HCT116 (cell line): ENCODE results near the gene NSMCE1. TPM values are rescaled to one million over a fixed set of nuclear protein-coding genes. Genes with fewer than 3 reads are reported as not detected.

Source experiments
- ATAC-seq: fragments of 200-7000 bp; cut with Tn5 transposase; 2 replicates; pipeline ENCODE4 v1.9.1; 2020; ENCODE audit warnings: mild to moderate bottlenecking, moderate library complexity
- BruUV-seq: library from RNA; stranded (reverse); fragments of 400-500 nt; replicated peaks from 2 replicates; lab custom pipeline; 2021; lab: Mats Ljungman, UMichigan
- CTCF ChIA-PET: fragments of 300-600 bp; sonication (Branson Sonifier 250); formaldehyde crosslinking; loops from one replicate; lab custom pipeline; 2021; ENCODE audit warnings: antibody characterized with exemption; lab: Charles Lee
- POLR2A ChIA-PET: fragments of 300-600, 350-600 bp; sonication (Branson Sonifier 250); formaldehyde crosslinking; loops from one replicate; lab custom pipeline; 2021; ENCODE audit warnings: antibody characterized with exemption; lab: Charles Lee
- RAD21 ChIA-PET, 2 experiments: fragments of 300-600 bp; sonication (Branson Sonifier 250); formaldehyde crosslinking; loops; one replicate each; lab custom pipeline; 2023; ENCODE audit warnings: low total read pairs in 2 of 2; ENCODE audit not compliant: uncharacterized antibody in 2 of 2, unreplicated experiment in 2 of 2, low non-redundant PET in 1 of 2; lab: Charles Lee
- DNase-seq: peaks from one replicate; pipeline ENCODE4 v3.0.0-alpha.2; 2010; ENCODE audit warnings: low read depth, low spot score
- H2AFZ ChIP-seq: fragments of 200-600 bp; shearing (Covaris generic), sonication (generic); 2 replicates; pipeline ENCODE4 v1.6.1; 2017; ENCODE audit warnings: low read depth, mixed run types, mixed read lengths, antibody characterized with exemption, low read length; ENCODE audit not compliant: poor library complexity, severe bottlenecking
- H3K27ac ChIP-seq: 2 replicates; pipeline ENCODE4 v1.5.1; 2012; ENCODE audit warnings: low read depth, low read length
- H3K27me3 ChIP-seq: fragments of 200-600 bp; sonication (generic); 2 replicates; pipeline ENCODE4 v1.6.1; 2016; ENCODE audit warnings: mixed run types, low read length, mixed read lengths; ENCODE audit not compliant: insufficient read depth
- H3K36me3 ChIP-seq, 2 experiments: fragments of 200-500 bp in 1 of 2; fragments of 200-600 bp in 1 of 2; sonication (Bioruptor generic) in 1 of 2; sonication (generic) in 1 of 2; 2 replicates each; pipeline versions ENCODE4 v1.5.1 to v1.6.1; 2014 to 2016; ENCODE audit warnings: low read length in 2 of 2, inconsistent platforms in 1 of 2, mixed read lengths in 1 of 2, mixed run types in 1 of 2; ENCODE audit not compliant: insufficient read depth in 2 of 2, control insufficient read depth in 1 of 2
- H3K4me1 ChIP-seq, 2 experiments: fragments of 200-600 bp in 1 of 2; sonication (generic) in 1 of 2; 2 replicates each; pipeline versions ENCODE4 v1.5.1 to v1.6.1; 2012 to 2017; ENCODE audit warnings: low read length in 2 of 2, inconsistent platforms in 1 of 2, mild to moderate bottlenecking in 1 of 2, mixed read lengths in 1 of 2, mixed run types in 1 of 2, moderate library complexity in 1 of 2; ENCODE audit not compliant: insufficient read depth in 2 of 2, control insufficient read depth in 1 of 2
- H3K4me2 ChIP-seq: fragments of 200-600 bp; sonication (generic); 2 replicates; pipeline ENCODE4 v1.6.1; 2017; ENCODE audit warnings: mixed run types, low read length, mixed read lengths
- H3K4me3 ChIP-seq, 2 experiments: fragments of 200-600 bp in 1 of 2; sonication (generic) in 1 of 2; replicated peaks in 1 of 2; 2 replicates each; pipeline ENCODE4 v1.5.1; 2011 to 2016; ENCODE audit warnings: low read length in 2 of 2, control low read depth in 1 of 2, low read depth in 1 of 2, mild to moderate bottlenecking in 1 of 2, mixed read lengths in 1 of 2, mixed run types in 1 of 2
- H3K79me2 ChIP-seq: fragments of 200-600 bp; sonication (generic); 2 replicates; pipeline ENCODE4 v1.6.1; 2017; ENCODE audit warnings: mild to moderate bottlenecking, mixed run types, low read length, moderate library complexity, mixed read lengths; ENCODE audit not compliant: insufficient read depth
- H3K9ac ChIP-seq: fragments of 200-600 bp; sonication (generic); 2 replicates; pipeline ENCODE4 v1.6.1; 2016; ENCODE audit warnings: low read length, mixed read lengths
- H3K9me2 ChIP-seq: fragments of 200-600 bp; sonication (generic), shearing (Covaris generic); 2 replicates; pipeline ENCODE4 v1.6.1; 2017; ENCODE audit warnings: mixed run types, mild to moderate bottlenecking, moderate library complexity; ENCODE audit not compliant: insufficient read depth
- H3K9me3 ChIP-seq, 2 experiments: fragments of 200-500 bp in 1 of 2; fragments of 200-600 bp in 1 of 2; sonication (Bioruptor generic) in 1 of 2; sonication (generic) in 1 of 2; 2 replicates each; pipeline ENCODE4 v1.6.1; 2014 to 2017; ENCODE audit warnings: low read length in 2 of 2, mixed read lengths in 2 of 2, inconsistent platforms in 1 of 2, low read depth in 1 of 2, mild to moderate bottlenecking in 1 of 2, mixed run types in 1 of 2, moderate library complexity in 1 of 2; ENCODE audit not compliant: control insufficient read depth in 1 of 2, insufficient read depth in 1 of 2
- H4K20me1 ChIP-seq: fragments of 200-600 bp; sonication (generic), shearing (Covaris generic); 2 replicates; pipeline ENCODE4 v1.6.1; 2017; ENCODE audit warnings: mixed run types, mild to moderate bottlenecking, moderate library complexity; ENCODE audit not compliant: insufficient read depth
- CBX3 ChIP-seq: IDR thresholded peaks from 2 replicates; pipeline ENCODE4 v1.6.1; 2012; ENCODE audit warnings: low read depth
- CEBPB ChIP-seq: IDR thresholded peaks from 2 replicates; pipeline ENCODE4 v1.6.1; 2012; ENCODE audit warnings: low read depth
- EZH2 ChIP-seq: fragments of 200-600 bp; sonication (generic); IDR thresholded peaks from 2 replicates; pipeline ENCODE4 v1.6.1; 2017; ENCODE audit warnings: antibody characterized with exemption, mixed run types
- EZH2phosphoT487 ChIP-seq: fragments of 200-600 bp; IDR thresholded peaks from 2 replicates; pipeline ENCODE4 v1.6.1; 2018; ENCODE audit warnings: antibody characterized with exemption, borderline replicate concordance
- JUND ChIP-seq: IDR thresholded peaks from 2 replicates; pipeline ENCODE4 v1.6.1; 2012
- MAX ChIP-seq: IDR thresholded peaks from 2 replicates; pipeline ENCODE4 v1.6.1; 2012
- POLR2A ChIP-seq: IDR thresholded peaks from 2 replicates; pipeline ENCODE4 v1.7.0; 2011; ENCODE audit warnings: borderline replicate concordance; ENCODE audit not compliant: insufficient read depth, insufficient read length; ENCODE audit errors: extremely low read depth
- POLR2AphosphoS5 ChIP-seq: IDR thresholded peaks from 2 replicates; pipeline ENCODE4 v1.6.1; 2011; ENCODE audit warnings: mild to moderate bottlenecking, low read depth, low read length, moderate library complexity
- RAD21 ChIP-seq: IDR thresholded peaks from 2 replicates; pipeline ENCODE4 v1.6.1; 2012; ENCODE audit warnings: low read depth, mild to moderate bottlenecking
- REST ChIP-seq: IDR thresholded peaks from 2 replicates; pipeline ENCODE4 v1.6.1; 2012; ENCODE audit warnings: low read depth
- YY1 ChIP-seq: IDR thresholded peaks from 2 replicates; pipeline ENCODE4 v1.6.1; 2011; ENCODE audit warnings: low read length, low read depth, moderate library complexity, mild to moderate bottlenecking; ENCODE audit not compliant: insufficient replicate concordance; ENCODE audit errors: extremely low read depth
- ZBTB33 ChIP-seq: IDR thresholded peaks from 2 replicates; pipeline ENCODE4 v1.6.1; 2011; ENCODE audit warnings: mild to moderate bottlenecking, low read length, moderate library complexity; ENCODE audit not compliant: insufficient replicate concordance; ENCODE audit errors: extremely low read depth
- ZFX ChIP-seq: fragments of 450-650 bp; IDR thresholded peaks from 2 replicates; pipeline ENCODE4 v1.6.1; 2017
- ZNF274 ChIP-seq: fragments of 200-500 bp; sonication (Bioruptor generic); IDR thresholded peaks from 2 replicates; pipeline ENCODE4 v1.6.1; 2014; ENCODE audit warnings: mild to moderate bottlenecking, low read depth, low read length, inconsistent platforms
- intact Hi-C: fragments of 100-400 bp; cut with micrococcal nuclease; formaldehyde crosslinking; loops from 2 replicates; pipeline ENCODE4 v1.10.0; 2022
- total RNA-seq: library from RNA; stranded (reverse); gene quantifications from one replicate; pipeline ENCODE4 v1.2.1, GENCODE V29; 2021; ENCODE audit not compliant: unreplicated experiment

NSMCE1 gene
- total RNA-seq, 1 experiment from 2014 or later: 85.6 TPM

- Histone ChIP-seq H3K4me2 (no peak overlapping the region), H3K27ac (no peak overlapping the region), H3K4me1 (peaks cover 14 to 40% of the 10 kb centered on the region in 2 experiments; a peak in 3 of 4 replicates), H3K9me3 (no peaks in the 10 kb centered on the region), H3K27me3 (no peaks in the 10 kb centered on the region), H4K20me1 (no peaks in the 10 kb centered on the region), H3K9ac (no peak overlapping the region), H3K9me2 (no peaks in the 10 kb centered on the region), H2AFZ (no peak overlapping the region), H3K79me2 (no peaks in the 10 kb centered on the region), H3K4me3 (no peak overlapping the region), H3K36me3 (peaks cover 0 to 7% of the 10 kb centered on the region in 2 experiments; a peak in 2 of 4 replicates)
- intact Hi-C loops: no loop called here
- BruUV-seq: no TSS peak
- CTCF ChIA-PET: interaction anchor here (0.9 to 2.9 kb wide), 8 partner anchors 10 to 141 kb away, joined by 3 to 51 read pairs (median 8); partner anchors contain the start of gene KDM8
- ATAC-seq (no peak), DNase-seq (no peak)
- RAD21 ChIA-PET: interaction anchor here (0.9 to 2.8 kb wide), 3 partner anchors 134 to 139 kb away, joined by 3 to 13 read pairs (median 6); no protein-coding TSS in a partner anchor
- TF ChIP-seq POLR2A (no peak), JUND (no peak), REST (no peak), EZH2 (no peak), ZBTB33 (no peak), RAD21 (no peak), ZNF274 (no peak), CBX3 (no peak), POLR2AphosphoS5 (no peak), MAX (no peak), ZFX (no peak), YY1 (no peak), EZH2phosphoT487 (no peak), CEBPB (no peak)
- POLR2A ChIA-PET: no interaction called here
These were observed 34.4 kb downstream of the NSMCE1 start for GRCh38 chr16:27234171-27234570.
